HEK293 (cell line): ENCODE data around the gene RBCK1.

Experiments
- CTCF ChIA-PET: fragments of 350-600 bp; formaldehyde crosslinking; extraction: SDS; loops from one replicate; lab custom pipeline; 2021; ENCODE audit warnings: antibody characterized with exemption; lab: Yijun Ruan, JAX
- POLR2A ChIA-PET: fragments of 300-600 bp; formaldehyde crosslinking; extraction: SDS; loops from one replicate; lab custom pipeline; 2020; ENCODE audit warnings: antibody characterized with exemption, inconsistent platforms; lab: Yijun Ruan, JAX
- H3K27ac ChIP-seq: fragments of 200-500 bp; sonication (Bioruptor generic); 2 replicates; pipeline ENCODE4 v1.5.1; 2014; ENCODE audit warnings: low read depth, low read length, control low read depth, inconsistent platforms; ENCODE audit errors: extremely low read depth
- H3K36me3 ChIP-seq, 2 experiments: fragments of 200-500 bp in 1 of 2; sonication (Bioruptor generic) in 1 of 2; 1 replicate in 1 of 2; 2 replicates in 1 of 2; pipeline ENCODE4 v1.5.1; 2014 to 2017; ENCODE audit warnings: inconsistent platforms in 2 of 2, low read length in 2 of 2; ENCODE audit not compliant: control insufficient read depth in 2 of 2, insufficient read depth in 1 of 2
- H3K4me1 ChIP-seq: fragments of 200-500 bp; sonication (Bioruptor generic); 2 replicates; pipeline ENCODE4 v1.5.1; 2014; ENCODE audit warnings: mild to moderate bottlenecking, low read length, inconsistent platforms; ENCODE audit not compliant: control insufficient read depth, insufficient read depth
- H3K4me3 ChIP-seq: 2 replicates; pipeline ENCODE4 v1.5.1; 2011; ENCODE audit warnings: low read depth, mild to moderate bottlenecking, control low read depth, low read length, moderate library complexity
- H3K9me3 ChIP-seq: fragments of 200-500 bp; sonication (Bioruptor generic); 2 replicates; pipeline ENCODE4 v1.5.1; 2014; ENCODE audit warnings: low read depth, low read length, inconsistent platforms; ENCODE audit not compliant: control insufficient read depth, insufficient read depth
- ATF2 ChIP-seq: fragments of 450-650 bp; formaldehyde crosslinking; IDR thresholded peaks from 2 replicates; pipeline ENCODE4 v1.5.1; 2016; ENCODE audit warnings: missing biosample characterization, missing genetic modification characterization, low read depth
- GLIS2 ChIP-seq: fragments of 450-650 bp; formaldehyde crosslinking; IDR thresholded peaks from 2 replicates; pipeline ENCODE4 v1.5.1; 2016; ENCODE audit warnings: missing biosample characterization, missing genetic modification characterization
- KLF16 ChIP-seq: fragments of 450-650 bp; formaldehyde crosslinking; IDR thresholded peaks from 2 replicates; pipeline ENCODE4 v1.5.1; 2017; ENCODE audit warnings: missing biosample characterization, missing genetic modification characterization
- SCRT2 ChIP-seq: fragments of 450-650 bp; formaldehyde crosslinking; IDR thresholded peaks from 2 replicates; pipeline ENCODE4 v1.5.1; 2016; ENCODE audit warnings: missing biosample characterization, missing genetic modification characterization
- SP2 ChIP-seq: fragments of 450-650 bp; formaldehyde crosslinking; IDR thresholded peaks from 2 replicates; pipeline ENCODE4 v1.5.1; 2016; ENCODE audit warnings: missing biosample characterization, missing genetic modification characterization
- TRIM28 ChIP-seq: IDR thresholded peaks from 2 replicates; pipeline ENCODE4 v1.6.1; 2011; ENCODE audit warnings: low read length, control low read depth, borderline replicate concordance
- ZBTB10 ChIP-seq: fragments of 450-650 bp; formaldehyde crosslinking; IDR thresholded peaks from 2 replicates; pipeline ENCODE4 v1.5.1; 2016; ENCODE audit warnings: missing biosample characterization, missing genetic modification characterization
- ZNF112 ChIP-seq: fragments of 450-650 bp; formaldehyde crosslinking; IDR thresholded peaks from 2 replicates; pipeline ENCODE4 v1.5.0; 2017; ENCODE audit warnings: missing biosample characterization, missing genetic modification characterization
- ZNF16 ChIP-seq: fragments of 450-650 bp; formaldehyde crosslinking; IDR thresholded peaks from 2 replicates; pipeline ENCODE4 v1.5.1; 2016; ENCODE audit warnings: low read depth, missing biosample characterization, missing genetic modification characterization
- ZNF239 ChIP-seq: fragments of 450-650 bp; formaldehyde crosslinking; IDR thresholded peaks from 2 replicates; pipeline ENCODE4 v1.5.1; 2016; ENCODE audit warnings: missing biosample characterization, missing genetic modification characterization
- ZNF280C ChIP-seq: fragments of 450-650 bp; formaldehyde crosslinking; IDR thresholded peaks from 2 replicates; pipeline ENCODE4 v1.5.1; 2016; ENCODE audit warnings: missing biosample characterization, missing genetic modification characterization
- ZNF426 ChIP-seq: fragments of 450-650 bp; formaldehyde crosslinking; IDR thresholded peaks from 2 replicates; pipeline ENCODE4 v1.5.1; 2017; ENCODE audit warnings: missing biosample characterization, missing genetic modification characterization, mild to moderate bottlenecking, inconsistent platforms, moderate library complexity
- ZNF530 ChIP-seq: fragments of 450-650 bp; formaldehyde crosslinking; IDR thresholded peaks from 2 replicates; pipeline ENCODE4 v1.5.1; 2016; ENCODE audit warnings: low read depth, missing biosample characterization, missing genetic modification characterization
- ZNF791 ChIP-seq: fragments of 450-650 bp; formaldehyde crosslinking; IDR thresholded peaks from 2 replicates; pipeline ENCODE4 v1.5.1; 2016; ENCODE audit warnings: missing biosample characterization, missing genetic modification characterization
- ZSCAN18 ChIP-seq: fragments of 450-650 bp; formaldehyde crosslinking; IDR thresholded peaks from 2 replicates; pipeline ENCODE4 v1.5.1; 2016; ENCODE audit warnings: missing biosample characterization, missing genetic modification characterization
- TF ChIP-seq, protein P1 (sequence below): fragments of 450-650 bp; formaldehyde crosslinking; IDR thresholded peaks from 2 replicates; pipeline ENCODE4 v1.5.1; 2016; ENCODE audit warnings: missing biosample characterization, missing genetic modification characterization
- TF ChIP-seq, protein P2 (sequence below): fragments of 450-650 bp; formaldehyde crosslinking; IDR thresholded peaks from 2 replicates; pipeline ENCODE4 v1.5.1; 2016; ENCODE audit warnings: missing biosample characterization, missing genetic modification characterization

The RBCK1 gene

GRCh38 chr20:438571-439469 is 30.7 kb downstream of the RBCK1 start:
- Histone ChIP-seq H3K27ac (no peak overlapping the region), H3K4me1 (no peaks in the 10 kb centered on the region), H3K36me3 (peaks cover 34 to 90% of the 10 kb centered on the region in 2 experiments), H3K4me3 (no peak overlapping the region), H3K9me3 (no peaks in the 10 kb centered on the region)
- POLR2A ChIA-PET, result interaction anchor here (0.6 kb wide), 1 partner anchor 18 kb away, joined by 4 read pairs; no protein-coding TSS in a partner anchor
- CTCF ChIA-PET, result interaction anchor here (0.7 to 0.9 kb wide), 3 partner anchors 7 to 86 kb away, joined by 3 read pairs; no protein-coding TSS in a partner anchor
- TF ChIP-seq SCRT2 (tag by site-specific recombination) (peak; percentile 66), ZSCAN18 (no peak)

DNA sequence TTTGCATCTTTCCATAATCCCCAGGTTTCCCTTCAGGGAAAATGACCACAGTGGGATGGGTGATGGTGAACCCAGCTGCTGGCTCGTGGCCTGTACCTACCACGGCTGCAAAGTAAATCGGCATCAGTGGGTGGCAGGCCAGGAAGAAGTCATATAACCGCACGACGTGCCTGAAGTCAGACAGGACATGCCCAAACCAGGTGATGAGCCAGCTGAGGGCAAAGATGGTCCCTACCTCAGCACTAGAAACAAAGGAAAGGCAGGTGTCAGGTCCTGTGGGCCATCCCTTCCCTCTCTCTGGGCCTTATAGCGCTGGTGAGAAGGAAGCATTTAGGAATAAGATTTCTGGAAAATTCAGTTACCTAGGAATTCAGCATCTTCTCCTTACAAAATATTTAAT is 32.0 kb downstream of the RBCK1 start:
- POLR2A ChIA-PET, result interaction anchor here (0.6 kb wide), 1 partner anchor 763 kb away, joined by 3 read pairs; the partner anchor contains the start of gene C20orf202
- TF ChIP-seq ZNF16 (no peak), ZNF239 (tag by site-specific recombination) (no peak), ATF2 (tag by site-specific recombination) (no peak)
- TF ChIP-seq, all 188 proteins: peak for 0
- H3K9me3 ChIP-seq, result no peaks in the 10 kb centered on the region
- H3K4me3 ChIP-seq, result no peak overlapping the region
- no peaks in the 10 kb centered on the region for H3K4me1 ChIP-seq
- peaks cover 39 to 94% of the 10 kb centered on the region in 2 experiments for H3K36me3 ChIP-seq
- H3K27ac ChIP-seq, result no peak overlapping the region
- CTCF ChIA-PET, result interaction anchor here (0.9 kb wide), 1 partner anchor 8 kb away, joined by 3 read pairs; no protein-coding TSS in a partner anchor

GRCh38 chr20:440636-441035 is 32.5 kb downstream of the RBCK1 start:
- Histone ChIP-seq H3K27ac (no peak overlapping the region), H3K4me1 (no peaks in the 10 kb centered on the region), H3K36me3 (peaks cover 41 to 94% of the 10 kb centered on the region in 2 experiments), H3K9me3 (no peaks in the 10 kb centered on the region)
- CTCF ChIA-PET, result no interaction called here
- POLR2A ChIA-PET, result interaction anchor here (0.6 kb wide), 1 partner anchor 763 kb away, joined by 3 read pairs; the partner anchor contains the start of gene C20orf202
- TF ChIP-seq ZNF530 (tag by site-specific recombination), result no peak
- no peak for TF ChIP-seq ZNF112 (tag by site-specific recombination)
- TF ChIP-seq, protein P1, sequence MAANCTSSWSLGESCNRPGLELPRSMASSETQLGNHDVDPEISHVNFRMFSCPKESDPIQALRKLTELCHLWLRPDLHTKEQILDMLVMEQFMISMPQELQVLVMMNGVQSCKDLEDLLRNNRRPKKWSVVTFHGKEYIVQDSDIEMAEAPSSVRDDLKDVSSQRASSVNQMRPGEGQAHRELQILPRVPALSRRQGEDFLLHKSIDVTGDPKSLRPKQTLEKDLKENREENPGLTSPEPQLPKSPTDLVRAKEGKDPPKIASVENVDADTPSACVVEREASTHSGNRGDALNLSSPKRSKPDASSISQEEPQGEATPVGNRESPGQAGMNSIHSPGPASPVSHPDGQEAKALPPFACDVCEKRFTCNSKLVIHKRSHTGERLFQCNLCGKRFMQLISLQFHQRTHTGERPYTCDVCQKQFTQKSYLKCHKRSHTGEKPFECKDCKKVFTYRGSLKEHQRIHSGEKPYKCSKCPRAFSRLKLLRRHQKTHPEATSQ (tag by site-specific recombination), result no peak
- no peak for TF ChIP-seq SP2
- TF ChIP-seq, protein P2, sequence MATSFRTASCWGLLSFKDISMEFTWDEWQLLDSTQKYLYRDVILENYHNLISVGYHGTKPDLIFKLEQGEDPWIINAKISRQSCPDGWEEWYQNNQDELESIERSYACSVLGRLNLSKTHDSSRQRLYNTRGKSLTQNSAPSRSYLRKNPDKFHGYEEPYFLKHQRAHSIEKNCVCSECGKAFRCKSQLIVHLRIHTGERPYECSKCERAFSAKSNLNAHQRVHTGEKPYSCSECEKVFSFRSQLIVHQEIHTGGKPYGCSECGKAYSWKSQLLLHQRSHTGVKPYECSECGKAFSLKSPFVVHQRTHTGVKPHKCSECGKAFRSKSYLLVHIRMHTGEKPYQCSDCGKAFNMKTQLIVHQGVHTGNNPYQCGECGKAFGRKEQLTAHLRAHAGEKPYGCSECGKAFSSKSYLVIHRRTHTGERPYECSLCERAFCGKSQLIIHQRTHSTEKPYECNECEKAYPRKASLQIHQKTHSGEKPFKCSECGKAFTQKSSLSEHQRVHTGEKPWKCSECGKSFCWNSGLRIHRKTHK (tag by site-specific recombination), result no peak
- TF ChIP-seq ZNF426 (tag by site-specific recombination), result no peak
- TF ChIP-seq KLF16 (tag by site-specific recombination), result no peak
- TF ChIP-seq ZBTB10 (tag by site-specific recombination), result no peak
- no peak for TF ChIP-seq ZNF791 (tag by site-specific recombination)
- no peak for TF ChIP-seq ZNF280C
- no peak for TF ChIP-seq TRIM28
- TF ChIP-seq GLIS2 (tag by site-specific recombination), result no peak
- TF ChIP-seq, all 188 proteins: peak for 0
- H3K4me3 ChIP-seq, result no peak overlapping the region
